Endodermal cell (in vitro differentiated cells): ENCODE results near the gene CTSL. TPM values are rescaled to one million over a fixed set of nuclear protein-coding genes. Genes with fewer than 3 reads are reported as not detected.

Source experiments
- DNase-seq: peaks from one replicate; pipeline ENCODE4 v3.0.0-alpha.2; 2017
- H3K27ac ChIP-seq: 2 replicates; pipeline ENCODE4 v1.5.1; 2013; ENCODE audit warnings: mild to moderate bottlenecking, low read depth, low read length, moderate library complexity
- H3K27me3 ChIP-seq: 2 replicates; pipeline ENCODE4 v1.6.1; 2013; ENCODE audit warnings: mild to moderate bottlenecking, low read length, moderate library complexity; ENCODE audit not compliant: insufficient read depth, control insufficient read depth, poor library complexity, severe bottlenecking
- H3K36me3 ChIP-seq: 2 replicates; pipeline ENCODE4 v1.7.0; 2013; ENCODE audit warnings: mild to moderate bottlenecking, low read length, moderate library complexity; ENCODE audit not compliant: control insufficient read depth, insufficient read depth
- H3K4me1 ChIP-seq: one replicate; pipeline ENCODE4 v1.7.0; 2013; ENCODE audit warnings: low read length; ENCODE audit not compliant: control insufficient read depth, insufficient read depth
- H3K4me3 ChIP-seq: 2 replicates; pipeline ENCODE4 v1.5.1; 2013; ENCODE audit warnings: mild to moderate bottlenecking, low read length, moderate library complexity
- H3K9ac ChIP-seq: 2 replicates; pipeline ENCODE4 v1.6.1; 2013; ENCODE audit warnings: mild to moderate bottlenecking, low read length, moderate library complexity; ENCODE audit not compliant: poor library complexity, severe bottlenecking; ENCODE audit errors: extremely low read depth
- H3K9me3 ChIP-seq: 2 replicates; pipeline ENCODE4 v1.6.1; 2013; ENCODE audit warnings: mild to moderate bottlenecking, low read length, moderate library complexity; ENCODE audit not compliant: control insufficient read depth
- H3K27ac Mint-ChIP-seq: 2 replicates; pipeline ENCODE4 v1.8.0; 2020; ENCODE audit warnings: mixed read lengths
- H3K27me3 Mint-ChIP-seq: 2 replicates; pipeline ENCODE4 v1.8.0; 2021; ENCODE audit warnings: mild to moderate bottlenecking, mixed read lengths; ENCODE audit not compliant: insufficient read depth
- H3K36me3 Mint-ChIP-seq: 2 replicates; pipeline ENCODE4 v1.8.0; 2020; ENCODE audit warnings: low read depth, mixed read lengths
- H3K4me1 Mint-ChIP-seq: 2 replicates; pipeline ENCODE4 v1.8.0; 2020; ENCODE audit warnings: mixed read lengths
- H3K4me3 Mint-ChIP-seq: 2 replicates; pipeline ENCODE4 v1.8.0; 2020; ENCODE audit warnings: mild to moderate bottlenecking, moderate library complexity, mixed read lengths
- H3K9me3 Mint-ChIP-seq: 2 replicates; pipeline ENCODE4 v1.8.0; 2020; ENCODE audit warnings: mild to moderate bottlenecking, mixed read lengths
- WGBS, 2 experiments: methylation state at CpG; one replicate each; pipeline versions ENCODE4 v1.1.5 to v1.1.7; 2013; ENCODE audit warnings: missing lambda C conversion rate in 2 of 2, mixed read lengths in 1 of 2; ENCODE audit not compliant: insufficient coverage in 1 of 2, insufficient read length in 1 of 2; 5-methylcytosine and 5-hydroxymethylcytosine counted together
- total RNA-seq, 2 donors: library from RNA; stranded (reverse); fragmentation: NEBNext Ultra II Directional in 1 of 2; extraction: Animal tissue kit (Norgen Biotek cat#: 25700) in 1 of 2; gene quantifications; 2 replicates in 1 of 2; 3 replicates in 1 of 2; pipeline ENCODE4 v1.2.1, GENCODE V29; 2021
- TF ChIP-seq, protein P1 (sequence below): fragments of 200-600 bp; sonication (generic); conservative IDR thresholded peaks from 2 replicates; pipeline ENCODE4 v1.5.0; 2021; ENCODE audit warnings: antibody characterized with exemption, mild to moderate bottlenecking

CTSL gene
- total RNA-seq, 2 donors from 2014 or later: 81.2 to 131 TPM

DNA sequence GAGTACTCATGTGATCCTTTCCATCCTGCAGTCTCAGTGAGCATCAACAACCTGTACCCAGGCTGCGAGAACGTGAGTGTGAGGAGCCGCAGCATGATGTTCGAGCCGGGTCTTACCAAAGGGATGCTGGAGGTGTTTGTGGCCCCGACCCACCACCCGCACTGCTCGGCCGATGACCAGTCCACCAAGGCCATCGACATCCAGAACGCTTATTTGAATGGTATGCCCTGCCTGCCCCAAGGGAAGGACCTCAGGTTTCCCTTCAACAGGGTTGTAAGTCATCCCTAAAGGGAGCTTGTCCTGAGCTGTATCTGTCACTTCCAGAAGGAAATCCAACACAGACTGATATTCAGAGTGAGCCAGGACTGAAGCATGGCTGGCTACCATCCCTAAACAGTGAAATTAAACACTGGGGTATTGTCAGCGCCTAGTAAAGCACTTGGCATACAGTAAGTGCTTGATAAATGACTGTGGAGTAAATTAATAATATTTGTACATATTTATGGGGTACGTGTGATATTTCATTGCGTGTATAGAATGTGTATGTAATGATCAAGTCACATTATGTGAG, 39.3 kb upstream of the CTSL start:
- H3K27ac ChIP-seq: no peak overlapping the region
- Mint-ChIP-seq H3K36me3 (peaks cover 85% of the 10 kb centered on the region), H3K4me1 (no peaks in the 10 kb centered on the region), H3K9me3 (no peaks in the 10 kb centered on the region), H3K27ac (no peak overlapping the region), H3K4me3 (no peak overlapping the region), H3K27me3 (no peaks in the 10 kb centered on the region)
- peaks cover 8% of the 10 kb centered on the region for H3K9me3 ChIP-seq
- no peaks in the 10 kb centered on the region for H3K4me1 ChIP-seq
- H3K27me3 ChIP-seq: no peaks in the 10 kb centered on the region
- WGBS, 2 experiments: 97 to 100% methylated on average over 12 to 14 of the region's 14 CpGs
- TF ChIP-seq, protein P1, sequence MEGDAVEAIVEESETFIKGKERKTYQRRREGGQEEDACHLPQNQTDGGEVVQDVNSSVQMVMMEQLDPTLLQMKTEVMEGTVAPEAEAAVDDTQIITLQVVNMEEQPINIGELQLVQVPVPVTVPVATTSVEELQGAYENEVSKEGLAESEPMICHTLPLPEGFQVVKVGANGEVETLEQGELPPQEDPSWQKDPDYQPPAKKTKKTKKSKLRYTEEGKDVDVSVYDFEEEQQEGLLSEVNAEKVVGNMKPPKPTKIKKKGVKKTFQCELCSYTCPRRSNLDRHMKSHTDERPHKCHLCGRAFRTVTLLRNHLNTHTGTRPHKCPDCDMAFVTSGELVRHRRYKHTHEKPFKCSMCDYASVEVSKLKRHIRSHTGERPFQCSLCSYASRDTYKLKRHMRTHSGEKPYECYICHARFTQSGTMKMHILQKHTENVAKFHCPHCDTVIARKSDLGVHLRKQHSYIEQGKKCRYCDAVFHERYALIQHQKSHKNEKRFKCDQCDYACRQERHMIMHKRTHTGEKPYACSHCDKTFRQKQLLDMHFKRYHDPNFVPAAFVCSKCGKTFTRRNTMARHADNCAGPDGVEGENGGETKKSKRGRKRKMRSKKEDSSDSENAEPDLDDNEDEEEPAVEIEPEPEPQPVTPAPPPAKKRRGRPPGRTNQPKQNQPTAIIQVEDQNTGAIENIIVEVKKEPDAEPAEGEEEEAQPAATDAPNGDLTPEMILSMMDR: no peak
- peaks cover 75% of the 10 kb centered on the region for H3K36me3 ChIP-seq
- H3K4me3 ChIP-seq: no peak overlapping the region
- no peak for DNase-seq
- H3K9ac ChIP-seq: no peak overlapping the region

DNA sequence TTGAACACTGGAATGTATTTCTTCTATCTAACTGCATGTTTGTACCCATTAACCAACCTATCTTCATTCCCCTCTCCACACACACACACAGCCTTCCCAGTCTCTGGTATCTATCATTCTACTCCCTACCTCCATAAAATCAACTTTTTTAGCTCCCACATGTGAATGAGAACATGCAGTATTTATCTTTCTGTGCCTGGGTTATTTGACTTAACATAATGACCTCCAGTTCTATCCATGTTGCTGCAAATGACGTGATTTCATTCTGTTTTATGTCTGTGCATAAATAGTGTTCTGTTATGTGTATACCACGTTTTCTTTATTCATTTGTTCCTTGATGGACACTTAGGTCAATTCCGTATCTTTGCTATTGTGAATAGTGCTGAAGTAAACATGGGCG, 38.7 kb upstream of the CTSL start:
- H3K36me3 ChIP-seq: peaks cover 75% of the 10 kb centered on the region
- no peak overlapping the region for H3K4me3 ChIP-seq
- H3K9me3 ChIP-seq: peaks cover 14% of the 10 kb centered on the region
- no peak overlapping the region for H3K9ac ChIP-seq
- H3K27ac ChIP-seq: no peak overlapping the region
- Mint-ChIP-seq H3K36me3 (peaks cover 85% of the 10 kb centered on the region), H3K27ac (no peak overlapping the region), H3K27me3 (no peaks in the 10 kb centered on the region), H3K4me1 (no peaks in the 10 kb centered on the region), H3K9me3 (no peaks in the 10 kb centered on the region), H3K4me3 (no peak overlapping the region)
- 85 to 94% methylated on average over 3 to 4 of the region's 4 CpGs for WGBS, 2 experiments
- TF ChIP-seq, protein P1: no peak
- no peaks in the 10 kb centered on the region for H3K4me1 ChIP-seq
- no peak for DNase-seq
- H3K27me3 ChIP-seq: no peaks in the 10 kb centered on the region

DNA sequence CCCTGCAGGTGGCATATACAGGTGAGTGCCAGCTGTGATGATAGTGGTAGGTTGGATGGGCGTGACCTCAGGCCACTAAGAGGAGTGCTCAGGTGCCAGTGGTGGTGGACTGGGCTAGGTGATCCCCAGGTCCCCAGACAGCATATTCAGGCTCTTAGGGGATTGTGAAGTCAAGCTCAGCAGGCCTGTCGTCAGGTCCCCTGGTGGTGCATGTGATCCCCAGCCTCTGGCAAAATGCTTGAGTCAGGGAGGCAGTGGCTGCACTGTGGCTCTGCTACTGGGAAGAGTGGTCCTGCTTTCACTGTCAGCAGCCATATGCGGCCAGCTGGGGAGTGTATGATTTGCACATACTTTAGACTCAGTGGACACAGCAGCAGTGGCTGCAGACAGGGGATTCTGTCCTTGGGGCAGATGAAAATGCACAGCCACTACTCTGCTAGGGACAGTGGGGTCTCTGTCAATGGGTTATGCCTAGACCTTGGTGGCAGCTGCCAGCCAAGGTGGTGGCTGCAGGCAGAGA, 31.6 kb upstream of the CTSL start:
- H3K4me1 ChIP-seq: no peaks in the 10 kb centered on the region
- no peak overlapping the region for H3K9ac ChIP-seq
- H3K4me3 Mint-ChIP-seq: no peak overlapping the region
- peaks cover 13% of the 10 kb centered on the region for H3K9me3 ChIP-seq
- no peaks in the 10 kb centered on the region for H3K9me3 Mint-ChIP-seq
- H3K36me3 Mint-ChIP-seq: peaks cover 84% of the 10 kb centered on the region
- no peaks in the 10 kb centered on the region for H3K4me1 Mint-ChIP-seq
- H3K4me3 ChIP-seq: no peak overlapping the region
- peak; percentile 35 for DNase-seq
- TF ChIP-seq, protein P1: no peak
- H3K27me3 ChIP-seq: no peaks in the 10 kb centered on the region
- no peak overlapping the region for H3K27ac Mint-ChIP-seq
- H3K36me3 ChIP-seq: peaks cover 78% of the 10 kb centered on the region
- no peaks in the 10 kb centered on the region for H3K27me3 Mint-ChIP-seq
- 94 to 100% methylated on average over 1 to 3 of the region's 3 CpGs for WGBS, 2 experiments
- H3K27ac ChIP-seq: no peak overlapping the region
